ENCODE data around the gene IGF1R. TPM values are rescaled to one million over a fixed set of nuclear protein-coding genes. Genes with fewer than 3 reads are reported as not detected.

The IGF1R gene
- total and polyA plus RNA-seq, 2 of the 8 experiments (the other 6 are each of a cell fraction or from before 2014, with no cell fraction given), result 32.9 to 109 TPM

- H3K36me3 ChIP-seq (ENCODE audit: control insufficient read depth in 2 of 4, insufficient read depth in 4 of 4, low read length in 3 of 4), result no peaks in the 10 kb centered on the region
- no peak overlapping the region for H2BK20ac ChIP-seq (ENCODE audit: low read length)
- no peak overlapping the region for H2BK5ac ChIP-seq (ENCODE audit: low read depth, low read length)
- H2AK5ac ChIP-seq (ENCODE audit: low read depth, low read length), result no peak overlapping the region
- no peaks in the 10 kb centered on the region for H3K27me3 ChIP-seq (replicated peaks in 1 of 4; ENCODE audit: control insufficient read depth in 3 of 4, extremely low read depth in 1 of 4, insufficient read depth in 3 of 4, low read length in 3 of 4)
- no peak for DNase-seq (ENCODE audit: low read depth in 1 of 2, low spot score in 2 of 2)
- H2BK120ac ChIP-seq (replicated peaks; ENCODE audit: low read depth, low read length), result no peak overlapping the region
- no peak overlapping the region for H4K8ac ChIP-seq (ENCODE audit: extremely low read depth, insufficient read depth, low read length)
- H3K4me3 ChIP-seq (ENCODE audit: extremely low read depth in 1 of 4, insufficient read depth in 2 of 4, low read depth in 3 of 4, low read length in 4 of 4), result no peak overlapping the region
- no peaks in the 10 kb centered on the region for H3K9me3 ChIP-seq (ENCODE audit: insufficient read depth in 2 of 2, low read depth in 1 of 2, low read length in 1 of 2)
- H4K91ac ChIP-seq (replicated peaks; ENCODE audit: insufficient read length, low read length), result no peak overlapping the region
- peaks cover under 1 to 20% (median 9%) of the 10 kb centered on the region in 4 experiments; a peak in 6 of 7 replicates for H3K4me1 ChIP-seq (replicated peaks in 1 of 4; ENCODE audit: control insufficient read depth in 3 of 4, insufficient read depth in 4 of 4, low read length in 3 of 4)
- ChIA-PET POLR2A (ENCODE audit: partially characterized antibody) (interaction anchor here (0.5 kb wide), 1 partner anchor 285 kb away, joined by 3 read pairs; no protein-coding TSS in a partner anchor), CTCF (ENCODE audit: partially characterized antibody) (interaction anchor here (0.8 to 5.0 kb wide), 12 partner anchors 8 to 286 kb away, joined by 3 to 30 read pairs (median 6); no protein-coding TSS in a partner anchor)
- no peak overlapping the region for H3K27ac ChIP-seq (ENCODE audit: low read depth, low read length)
- no peak overlapping the region for H3K14ac ChIP-seq (ENCODE audit: insufficient read length)
- H3K79me1 ChIP-seq (ENCODE audit: low read depth, low read length), result peaks cover 18% of the 10 kb centered on the region
- no peak overlapping the region for H3K4ac ChIP-seq (replicated peaks; ENCODE audit: insufficient read length, low read depth, low read length)
- H3K23me2 ChIP-seq (ENCODE audit: low read depth, low read length), result no peaks in the 10 kb centered on the region
- peaks cover 3 to 92% of the 10 kb centered on the region in 2 experiments; a peak in 3 of 4 replicates for H3K79me2 ChIP-seq (ENCODE audit: control insufficient read depth in 1 of 2, insufficient read depth in 2 of 2, low read length in 2 of 2)
- WGBS, 2 experiments (ENCODE audit: extremely low coverage in 1 of 2, insufficient coverage in 1 of 2, insufficient read length in 1 of 2, insufficient replicate concordance in 2 of 2, low coverage in 1 of 2, low lambda C conversion rate in 2 of 2, missing lambda C conversion rate in 1 of 2), result 84% methylated on average over 4 of the region's 4 CpGs; no CpG with 5 or more reads in 1 of the 2 experiments
- H3K18ac ChIP-seq (ENCODE audit: extremely low read depth, low read length), result no peak overlapping the region
- peaks cover 7 to 18% of the 10 kb centered on the region in 2 experiments for H4K20me1 ChIP-seq (replicated peaks in 1 of 2; ENCODE audit: control insufficient read depth in 1 of 2, insufficient read depth in 2 of 2, low read length in 2 of 2)
- no peak overlapping the region for H2BK15ac ChIP-seq (ENCODE audit: low read length)
- no peak overlapping the region for H3K23ac ChIP-seq (ENCODE audit: insufficient read length)
- no peak overlapping the region for H3K56ac ChIP-seq (replicated peaks; ENCODE audit: insufficient read length, low read depth, low read length)
- H2BK12ac ChIP-seq (ENCODE audit: low read depth, low read length), result no peak overlapping the region
- H3K9ac ChIP-seq (replicated peaks in 1 of 4; ENCODE audit: extremely low read depth in 1 of 4, low read depth in 3 of 4, low read length in 3 of 4), result no peak overlapping the region; a peak in 1 of 7 replicates
- H2AFZ ChIP-seq (ENCODE audit: low read length), result no peak overlapping the region
- FAIRE-seq, result no peak
- H4K5ac ChIP-seq (ENCODE audit: insufficient read length, low read depth, low read length), result no peak overlapping the region
- H3K4me2 ChIP-seq (ENCODE audit: insufficient read depth in 1 of 2, low read depth in 2 of 2, low read length in 2 of 2), result no peak overlapping the region
- TF ChIP-seq SAP30 (IDR thresholded peaks at IDR 0.05; ENCODE audit: insufficient read depth, insufficient replicate concordance, low read length) (no peak), USF2 (IDR thresholded peaks at IDR 0.05; ENCODE audit: low read length) (no peak), RBBP5 (IDR thresholded peaks at IDR 0.05; ENCODE audit: borderline replicate concordance, low read depth, low read length) (no peak), CHD2 (IDR thresholded peaks at IDR 0.05; ENCODE audit: low read length) (no peak)
Observed at GRCh38 chr15:98807262-98807661, 158.9 kb downstream of the IGF1R start.
